ENCODE results near the gene ST3GAL4.

The ST3GAL4 gene

DNA sequence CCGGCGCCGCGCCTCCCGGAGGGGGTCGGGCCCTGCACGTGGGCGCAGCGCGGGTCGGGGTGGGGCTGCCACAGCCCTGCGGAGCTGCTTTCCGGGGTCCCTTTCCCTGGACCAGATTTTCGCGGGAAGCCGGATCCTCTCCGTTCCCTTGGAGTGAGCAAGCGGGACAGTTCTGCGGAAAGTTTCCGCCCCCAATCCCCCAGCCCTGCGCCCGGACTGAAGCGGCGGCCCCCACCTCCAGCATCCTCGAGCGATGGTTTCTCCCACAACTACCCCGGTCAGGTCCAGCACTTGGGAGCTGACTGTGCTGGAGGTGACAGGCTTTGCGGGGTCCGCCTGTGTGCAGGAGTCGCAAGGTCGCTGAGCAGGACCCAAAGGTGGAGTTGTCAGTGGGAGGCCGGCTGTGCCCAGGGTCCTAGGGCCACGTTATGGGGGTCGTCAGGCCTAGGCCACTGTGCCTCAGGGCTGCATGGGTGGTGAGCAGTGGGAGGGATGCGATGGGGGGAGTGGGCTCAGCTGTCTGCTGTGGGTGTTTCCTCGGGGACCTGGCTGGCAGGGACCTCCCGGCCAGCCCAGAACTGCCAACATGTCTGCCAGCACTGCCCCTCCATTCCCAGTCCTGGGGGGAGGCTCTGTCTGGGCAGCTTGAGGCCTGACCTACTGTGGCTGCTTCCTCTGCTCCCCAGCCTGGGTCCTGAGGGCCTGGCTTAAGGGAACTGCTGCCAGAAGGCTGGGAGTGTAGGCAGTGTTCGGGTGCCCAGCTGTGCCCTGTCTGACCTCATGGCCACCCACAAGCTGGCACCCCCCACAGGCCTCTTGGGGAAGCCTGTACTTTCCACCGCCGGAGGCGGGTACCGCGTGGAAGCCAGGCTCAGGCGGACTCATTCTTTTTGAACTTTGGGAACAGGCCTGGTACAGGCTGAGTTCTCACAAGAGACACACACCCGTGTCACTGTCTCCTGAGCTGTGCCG is 726 bp downstream of the ST3GAL4 start:
- Histone ChIP-seq H3K27me3 (replicated peaks; ENCODE audit: control insufficient read depth, insufficient read depth, low read length) (no peaks in the 10 kb centered on the region), H3K36me3 (ENCODE audit: control insufficient read depth, insufficient read depth, low read length) (no peaks in the 10 kb centered on the region; the same call in 1 of the 2 replicates), H3K4me3 (replicated peaks; ENCODE audit: low read depth, low read length) (peak overlapping the region; percentile 78)
- TF ChIP-seq, protein P1, sequence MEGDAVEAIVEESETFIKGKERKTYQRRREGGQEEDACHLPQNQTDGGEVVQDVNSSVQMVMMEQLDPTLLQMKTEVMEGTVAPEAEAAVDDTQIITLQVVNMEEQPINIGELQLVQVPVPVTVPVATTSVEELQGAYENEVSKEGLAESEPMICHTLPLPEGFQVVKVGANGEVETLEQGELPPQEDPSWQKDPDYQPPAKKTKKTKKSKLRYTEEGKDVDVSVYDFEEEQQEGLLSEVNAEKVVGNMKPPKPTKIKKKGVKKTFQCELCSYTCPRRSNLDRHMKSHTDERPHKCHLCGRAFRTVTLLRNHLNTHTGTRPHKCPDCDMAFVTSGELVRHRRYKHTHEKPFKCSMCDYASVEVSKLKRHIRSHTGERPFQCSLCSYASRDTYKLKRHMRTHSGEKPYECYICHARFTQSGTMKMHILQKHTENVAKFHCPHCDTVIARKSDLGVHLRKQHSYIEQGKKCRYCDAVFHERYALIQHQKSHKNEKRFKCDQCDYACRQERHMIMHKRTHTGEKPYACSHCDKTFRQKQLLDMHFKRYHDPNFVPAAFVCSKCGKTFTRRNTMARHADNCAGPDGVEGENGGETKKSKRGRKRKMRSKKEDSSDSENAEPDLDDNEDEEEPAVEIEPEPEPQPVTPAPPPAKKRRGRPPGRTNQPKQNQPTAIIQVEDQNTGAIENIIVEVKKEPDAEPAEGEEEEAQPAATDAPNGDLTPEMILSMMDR (IDR thresholded peaks at IDR 0.05; ENCODE audit: insufficient read depth, low read length, poor library complexity, severe bottlenecking), result no peak
- DNase-seq (ENCODE audit: extremely low read depth, insufficient read length), result peak; percentile 22

DNA sequence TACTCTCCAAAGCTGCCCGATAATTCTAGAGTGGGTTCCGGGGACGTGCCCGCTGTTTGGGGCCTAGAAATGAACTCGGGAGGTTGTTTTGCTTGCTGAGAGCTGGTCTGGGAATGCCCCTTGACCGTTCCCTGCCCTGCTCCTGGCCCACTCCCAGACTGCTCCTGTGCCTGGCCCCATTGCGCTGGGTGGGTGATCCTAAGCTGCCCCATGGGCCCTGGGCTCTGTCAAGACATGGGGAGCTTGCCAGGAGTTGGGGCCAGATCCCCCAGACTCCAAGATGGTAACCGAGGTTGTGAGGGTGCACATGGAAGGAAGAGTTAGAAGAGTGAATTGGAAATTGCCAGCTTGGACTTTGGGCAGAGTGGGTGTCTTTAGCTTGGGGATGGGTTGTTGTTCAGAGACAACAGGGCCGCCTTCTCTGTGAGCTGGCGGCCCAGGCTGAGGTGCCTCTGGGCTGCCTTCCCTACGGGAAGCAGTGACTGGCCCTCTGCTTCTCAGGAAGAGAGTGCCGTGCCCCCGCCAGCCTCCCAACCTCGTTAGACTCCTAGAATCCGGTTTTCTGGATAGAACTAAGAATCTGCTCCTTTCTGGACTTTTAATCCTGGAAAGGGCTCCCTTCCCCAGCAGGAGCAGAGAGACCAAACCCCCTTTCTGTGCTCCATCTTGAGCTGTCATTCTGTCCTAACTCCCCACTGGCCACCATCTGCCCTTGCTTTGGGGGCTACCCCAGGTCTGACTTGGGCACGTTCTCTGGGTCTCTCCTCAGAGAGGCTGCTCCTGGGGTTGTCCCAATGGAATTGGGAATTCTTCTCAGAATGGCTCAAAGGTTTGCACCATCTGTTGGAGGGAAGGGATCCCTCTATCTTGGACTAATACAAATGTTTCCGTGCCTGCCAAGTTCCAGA is 1.8 kb downstream of the ST3GAL4 start:
- TF ChIP-seq, protein P1 (IDR thresholded peaks at IDR 0.05; ENCODE audit: insufficient read depth, low read length, poor library complexity, severe bottlenecking), result no peak
- DNase-seq (ENCODE audit: extremely low read depth, insufficient read length), result no peak
- H3K27me3 ChIP-seq (replicated peaks; ENCODE audit: control insufficient read depth, insufficient read depth, low read length), result no peaks in the 10 kb centered on the region
- no peaks in the 10 kb centered on the region; the same call in 1 of the 2 replicates for H3K36me3 ChIP-seq (ENCODE audit: control insufficient read depth, insufficient read depth, low read length)
- H3K4me3 ChIP-seq (replicated peaks; ENCODE audit: low read depth, low read length), result no peak overlapping the region

DNA sequence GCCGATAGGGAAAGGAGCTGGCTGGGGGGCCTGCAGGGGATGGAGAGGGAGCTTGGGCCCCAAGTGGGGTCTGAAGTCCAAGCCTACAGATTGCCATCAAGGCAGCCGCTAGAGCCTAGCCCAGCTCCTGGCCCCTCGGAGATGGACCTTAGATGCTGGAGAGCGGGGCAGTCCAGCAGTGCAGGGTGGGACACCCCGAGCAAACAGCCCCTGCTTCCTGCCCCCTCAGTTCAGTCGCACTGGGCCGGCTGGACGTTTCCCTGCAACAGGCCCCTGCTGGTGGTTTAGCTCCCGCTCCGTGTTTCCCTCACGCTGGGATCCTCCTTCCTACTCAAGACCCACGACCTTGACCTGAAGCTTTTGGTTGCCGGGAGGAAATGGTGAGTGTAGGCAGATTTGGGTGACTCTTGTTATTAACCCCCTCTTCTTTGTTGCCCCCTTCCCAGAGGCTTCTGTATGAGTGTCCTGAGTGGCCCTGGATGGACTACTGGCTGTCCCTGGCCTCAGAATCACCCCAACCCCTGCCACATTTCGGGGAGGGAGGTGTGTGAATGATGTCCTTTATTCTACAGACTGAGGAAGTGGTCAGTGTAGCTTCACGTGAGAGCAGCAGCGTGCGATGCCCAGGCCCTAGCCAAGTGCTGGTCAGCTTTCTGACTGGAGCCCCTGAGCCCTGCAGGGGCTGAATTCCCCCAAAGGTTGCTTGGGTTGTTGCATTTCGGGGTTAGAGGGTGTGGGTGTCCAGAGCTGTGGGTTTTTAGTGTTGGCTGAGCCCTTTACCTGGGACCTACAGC is 2.7 kb downstream of the ST3GAL4 start:
- DNase-seq (ENCODE audit: extremely low read depth, insufficient read length), result no peak
- Histone ChIP-seq H3K4me3 (replicated peaks; ENCODE audit: low read depth, low read length) (no peak overlapping the region), H3K27me3 (replicated peaks; ENCODE audit: control insufficient read depth, insufficient read depth, low read length) (no peaks in the 10 kb centered on the region), H3K36me3 (ENCODE audit: control insufficient read depth, insufficient read depth, low read length) (no peaks in the 10 kb centered on the region)
- TF ChIP-seq, protein P1 (IDR thresholded peaks at IDR 0.05; ENCODE audit: insufficient read depth, low read length, poor library complexity, severe bottlenecking), result no peak

DNA sequence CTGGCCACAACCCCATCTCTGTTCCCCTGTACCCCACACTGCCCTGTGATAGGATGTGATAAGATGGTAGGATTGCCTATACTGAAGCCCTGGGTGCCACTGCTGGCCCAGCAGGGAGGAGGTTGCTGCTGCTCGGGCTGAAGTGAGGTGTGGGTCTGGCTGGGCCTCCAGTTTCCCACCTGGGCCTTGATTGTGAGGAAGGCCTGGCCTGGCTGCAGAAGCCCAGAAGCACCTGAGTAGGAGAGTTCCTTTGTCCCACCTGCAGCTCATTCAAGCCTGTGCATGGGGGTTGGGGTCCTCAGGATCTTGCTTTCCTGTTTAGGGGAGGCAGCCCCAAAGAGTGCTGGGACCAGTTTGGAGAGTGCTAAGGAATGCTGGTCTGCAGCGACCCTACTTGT is 3.3 kb downstream of the ST3GAL4 start:
- TF ChIP-seq, protein P1 (IDR thresholded peaks at IDR 0.05; ENCODE audit: insufficient read depth, low read length, poor library complexity, severe bottlenecking), result no peak
- Histone ChIP-seq H3K36me3 (ENCODE audit: control insufficient read depth, insufficient read depth, low read length) (no peaks in the 10 kb centered on the region), H3K4me3 (replicated peaks; ENCODE audit: low read depth, low read length) (no peak overlapping the region), H3K27me3 (replicated peaks; ENCODE audit: control insufficient read depth, insufficient read depth, low read length) (no peaks in the 10 kb centered on the region)
- DNase-seq (ENCODE audit: extremely low read depth, insufficient read length), result no peak

DNA sequence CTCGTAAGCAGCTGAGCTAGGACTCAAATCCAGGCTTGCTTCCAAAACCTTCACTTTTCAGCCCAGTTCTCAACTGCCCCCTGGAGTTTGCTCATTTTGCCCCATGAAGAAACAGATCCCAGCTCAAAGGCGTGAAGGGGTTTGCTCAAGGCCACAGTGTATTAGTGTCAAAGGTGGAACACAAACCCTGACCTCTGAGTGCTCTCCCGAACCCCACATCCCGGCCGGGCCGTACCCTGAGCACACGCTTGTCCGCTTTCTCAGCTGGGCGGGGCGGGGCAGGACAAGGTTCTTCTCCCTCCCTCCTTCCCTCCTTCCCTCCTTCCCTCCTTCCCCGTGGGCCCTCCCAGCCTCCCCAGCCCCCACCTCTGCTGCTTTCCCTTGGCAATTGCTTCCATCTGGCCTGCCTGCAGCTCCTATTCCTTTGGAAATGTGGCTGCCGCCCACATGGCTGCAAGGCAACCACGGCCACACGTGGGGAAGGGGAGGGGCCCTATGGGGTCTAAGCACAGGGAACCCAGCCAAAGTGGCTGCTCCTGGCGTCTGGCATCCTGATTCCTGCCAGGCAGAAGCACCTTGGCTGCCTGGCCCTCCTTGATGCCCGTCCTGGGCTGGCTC is 4.1 kb downstream of the ST3GAL4 start:
- DNase-seq (ENCODE audit: extremely low read depth, insufficient read length), result no peak
- TF ChIP-seq, protein P1 (IDR thresholded peaks at IDR 0.05; ENCODE audit: insufficient read depth, low read length, poor library complexity, severe bottlenecking), result no peak
- no peaks in the 10 kb centered on the region for H3K27me3 ChIP-seq (replicated peaks; ENCODE audit: control insufficient read depth, insufficient read depth, low read length)
- H3K4me3 ChIP-seq (replicated peaks; ENCODE audit: low read depth, low read length), result no peak overlapping the region
- H3K36me3 ChIP-seq (ENCODE audit: control insufficient read depth, insufficient read depth, low read length), result no peaks in the 10 kb centered on the region

Measured in GM06990 (cell line).